Measurements from ENCODE around the gene MAOB. TPM values are rescaled to one million over a fixed set of nuclear protein-coding genes. Genes with fewer than 3 reads are reported as not detected.

Gene MAOB
- total RNA-seq, 2 donors from 2014 or later, result 15.6 to 33.5 TPM

DNA sequence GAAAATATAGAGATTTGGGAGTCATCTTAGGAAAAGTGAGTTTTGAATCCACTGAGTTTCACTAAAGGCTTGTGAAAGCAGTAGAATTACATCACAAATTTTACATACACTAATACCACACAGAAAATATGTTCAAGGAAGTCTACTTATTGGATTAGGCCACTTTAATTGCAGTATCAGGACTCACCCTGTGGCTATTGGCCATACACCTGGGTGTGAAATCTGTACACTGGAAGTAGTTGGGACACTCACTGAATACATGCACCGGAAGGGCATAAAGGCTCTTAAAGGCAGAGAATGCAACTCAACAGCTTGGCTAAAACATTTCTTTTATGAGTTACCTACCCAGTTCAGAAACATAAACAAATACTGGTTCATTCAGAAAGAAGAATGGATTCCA lies 19.8 kb downstream of the MAOB start:
- intact Hi-C loops (cut with DNase I), result no loop called here
- Histone ChIP-seq H3K4me1 (replicated peaks) (no peaks in the 10 kb centered on the region), H3K27me3 (replicated peaks; ENCODE audit: insufficient read depth) (no peaks in the 10 kb centered on the region), H3K36me3 (no peaks in the 10 kb centered on the region), H3K4me3 (no peak overlapping the region), H3K9me3 (no peaks in the 10 kb centered on the region), H3K27ac (no peak overlapping the region)
- WGBS, result 83% methylated on average over 1 of the region's 1 CpG
- TF ChIP-seq, protein P1, sequence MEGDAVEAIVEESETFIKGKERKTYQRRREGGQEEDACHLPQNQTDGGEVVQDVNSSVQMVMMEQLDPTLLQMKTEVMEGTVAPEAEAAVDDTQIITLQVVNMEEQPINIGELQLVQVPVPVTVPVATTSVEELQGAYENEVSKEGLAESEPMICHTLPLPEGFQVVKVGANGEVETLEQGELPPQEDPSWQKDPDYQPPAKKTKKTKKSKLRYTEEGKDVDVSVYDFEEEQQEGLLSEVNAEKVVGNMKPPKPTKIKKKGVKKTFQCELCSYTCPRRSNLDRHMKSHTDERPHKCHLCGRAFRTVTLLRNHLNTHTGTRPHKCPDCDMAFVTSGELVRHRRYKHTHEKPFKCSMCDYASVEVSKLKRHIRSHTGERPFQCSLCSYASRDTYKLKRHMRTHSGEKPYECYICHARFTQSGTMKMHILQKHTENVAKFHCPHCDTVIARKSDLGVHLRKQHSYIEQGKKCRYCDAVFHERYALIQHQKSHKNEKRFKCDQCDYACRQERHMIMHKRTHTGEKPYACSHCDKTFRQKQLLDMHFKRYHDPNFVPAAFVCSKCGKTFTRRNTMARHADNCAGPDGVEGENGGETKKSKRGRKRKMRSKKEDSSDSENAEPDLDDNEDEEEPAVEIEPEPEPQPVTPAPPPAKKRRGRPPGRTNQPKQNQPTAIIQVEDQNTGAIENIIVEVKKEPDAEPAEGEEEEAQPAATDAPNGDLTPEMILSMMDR (IDR thresholded peaks at IDR 0.05), result no peak
- no peak for TF ChIP-seq POLR2A (IDR thresholded peaks at IDR 0.05)
- TF ChIP-seq POLR2AphosphoS5 (IDR thresholded peaks at IDR 0.05), result no peak
- no peak for DNase-seq (ENCODE audit: low spot score)

DNA sequence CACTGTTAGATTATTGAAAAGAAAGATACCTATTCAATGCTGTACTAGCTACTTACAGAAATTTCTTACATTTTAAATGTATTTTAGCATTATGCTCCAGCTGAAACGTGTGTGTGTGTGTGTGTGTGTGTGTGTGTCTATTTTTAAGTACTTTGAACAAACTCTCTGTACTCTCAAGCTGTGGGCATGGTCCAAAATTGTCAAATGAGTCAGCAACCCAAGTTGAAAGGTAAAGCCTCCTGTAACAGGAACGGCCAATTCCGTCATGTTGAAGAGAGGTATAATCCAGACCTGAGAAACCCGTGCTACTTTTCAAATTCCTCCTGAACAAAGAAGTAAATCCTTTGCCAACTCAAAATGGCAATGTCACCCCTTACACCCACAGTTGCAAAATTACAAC lies 20.5 kb downstream of the MAOB start:
- 24% methylated on average over 4 of the region's 4 CpGs for WGBS
- H3K4me1 ChIP-seq (replicated peaks), result no peaks in the 10 kb centered on the region
- intact Hi-C loops (cut with DNase I), result no loop called here
- H3K9me3 ChIP-seq, result no peaks in the 10 kb centered on the region
- H3K4me3 ChIP-seq, result no peak overlapping the region
- peak; percentile 8 for DNase-seq (ENCODE audit: low spot score)
- H3K27me3 ChIP-seq (replicated peaks; ENCODE audit: insufficient read depth), result no peaks in the 10 kb centered on the region
- H3K36me3 ChIP-seq, result no peaks in the 10 kb centered on the region
- no peak for TF ChIP-seq POLR2A (IDR thresholded peaks at IDR 0.05)
- no peak for TF ChIP-seq POLR2AphosphoS5 (IDR thresholded peaks at IDR 0.05)
- TF ChIP-seq, protein P1 (IDR thresholded peaks at IDR 0.05), result no peak
- H3K27ac ChIP-seq, result no peak overlapping the region

DNA sequence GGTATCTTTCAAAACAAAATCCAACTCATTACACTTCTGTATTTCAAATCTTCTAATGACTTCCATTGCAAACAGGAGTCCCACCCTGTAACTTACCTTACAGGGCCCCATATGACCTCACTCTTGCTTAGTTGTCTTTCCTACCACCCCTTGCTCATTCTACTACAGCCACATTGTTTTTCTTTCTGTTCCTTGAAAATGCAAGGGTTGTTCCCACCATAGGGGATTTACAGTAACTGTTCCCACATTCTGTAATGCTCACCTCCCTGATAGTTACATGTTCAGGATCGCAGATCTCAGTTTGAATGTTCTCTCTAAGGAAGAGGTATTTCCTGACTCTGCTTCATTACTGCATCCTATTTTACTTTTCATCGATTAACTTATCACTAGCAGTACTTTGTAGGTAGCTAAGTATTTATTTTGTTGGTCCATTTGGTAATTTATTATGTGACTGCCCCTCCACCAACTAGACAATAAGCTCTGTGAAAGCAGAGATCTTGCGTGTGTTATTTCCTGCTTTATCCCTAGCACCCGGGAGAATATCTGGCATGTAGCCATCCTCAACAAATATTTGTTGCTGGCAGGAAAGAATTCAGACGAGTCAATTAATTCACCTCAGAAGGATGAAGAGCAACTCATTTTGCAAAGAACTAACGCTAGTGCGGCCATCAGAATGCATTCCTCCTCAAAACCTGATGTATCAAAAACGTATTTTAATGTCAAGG lies 21.4 kb downstream of the MAOB start:
- Histone ChIP-seq H3K4me1 (replicated peaks) (no peaks in the 10 kb centered on the region), H3K36me3 (no peaks in the 10 kb centered on the region), H3K27ac (no peak overlapping the region), H3K27me3 (replicated peaks; ENCODE audit: insufficient read depth) (no peaks in the 10 kb centered on the region), H3K9me3 (no peaks in the 10 kb centered on the region), H3K4me3 (no peak overlapping the region)
- DNase-seq (ENCODE audit: low spot score), result peak; percentile 24
- WGBS, result 20% methylated on average over 8 of the region's 8 CpGs
- intact Hi-C loops (cut with DNase I), result no loop called here
- TF ChIP-seq POLR2A (IDR thresholded peaks at IDR 0.05), result no peak
- TF ChIP-seq, protein P1 (IDR thresholded peaks at IDR 0.05), result no peak
- TF ChIP-seq POLR2AphosphoS5 (IDR thresholded peaks at IDR 0.05), result no peak

DNA sequence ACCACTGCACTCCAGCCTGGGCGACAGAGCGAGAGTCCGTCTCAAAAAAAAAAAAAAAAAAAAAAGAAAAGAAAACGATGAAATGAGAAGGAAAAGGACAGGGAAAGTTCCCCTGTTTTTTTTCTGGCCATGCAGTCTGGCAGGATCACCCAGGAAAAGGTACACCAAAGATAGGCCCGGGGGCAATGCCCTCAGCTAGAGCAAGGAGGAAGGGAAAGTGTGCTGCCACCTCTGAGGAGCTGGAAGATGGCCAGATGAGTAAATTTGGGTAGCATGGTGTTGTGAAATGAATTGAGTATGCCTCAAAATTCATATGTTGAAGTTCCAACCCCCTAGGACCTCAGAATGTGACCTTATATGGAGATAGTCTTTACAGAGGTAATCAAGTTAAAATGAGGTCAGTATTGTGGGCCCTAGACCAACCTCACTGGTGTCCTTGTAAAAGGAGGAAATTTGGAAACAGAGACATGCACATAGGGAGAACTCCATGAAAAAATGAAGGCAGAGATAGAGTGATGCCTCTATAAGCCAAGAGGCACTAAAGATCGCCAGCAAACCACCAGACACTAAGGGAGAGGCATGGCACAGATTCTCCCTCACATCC lies 28.9 kb downstream of the MAOB start:
- H3K27ac ChIP-seq, result no peak overlapping the region
- no peak for TF ChIP-seq POLR2A (IDR thresholded peaks at IDR 0.05)
- no peak for TF ChIP-seq POLR2AphosphoS5 (IDR thresholded peaks at IDR 0.05)
- TF ChIP-seq, protein P1 (IDR thresholded peaks at IDR 0.05), result no peak
- no peaks in the 10 kb centered on the region for H3K9me3 ChIP-seq
- DNase-seq (ENCODE audit: low spot score), result no peak
- no peak overlapping the region for H3K4me3 ChIP-seq
- WGBS, result 91% methylated on average over 6 of the region's 6 CpGs
- no peaks in the 10 kb centered on the region for H3K4me1 ChIP-seq (replicated peaks)
- H3K36me3 ChIP-seq, result no peaks in the 10 kb centered on the region
- no peaks in the 10 kb centered on the region for H3K27me3 ChIP-seq (replicated peaks; ENCODE audit: insufficient read depth)
- intact Hi-C loops (cut with DNase I), result no loop called here

DNA sequence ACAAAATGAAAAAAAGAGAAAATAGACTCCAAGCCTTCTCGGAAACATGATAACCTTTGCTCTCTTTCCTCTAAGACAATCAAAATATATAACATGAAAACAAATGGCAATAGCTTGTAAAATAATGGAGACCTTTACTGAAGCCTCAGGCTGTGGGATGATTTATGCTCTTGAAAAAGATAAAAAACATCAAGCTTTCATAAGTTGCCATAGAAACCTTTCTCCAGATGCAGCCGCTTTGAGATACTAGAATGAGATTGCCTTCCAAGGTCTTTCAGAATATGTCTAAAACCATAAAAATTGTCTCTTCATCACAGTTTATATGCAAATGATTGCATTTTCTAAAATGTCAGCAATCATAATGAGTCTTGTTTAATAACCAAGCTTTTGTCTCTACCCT lies 31.6 kb downstream of the MAOB start:
- Histone ChIP-seq H3K4me1 (replicated peaks) (no peaks in the 10 kb centered on the region), H3K9me3 (no peaks in the 10 kb centered on the region), H3K27ac (no peak overlapping the region), H3K4me3 (no peak overlapping the region), H3K36me3 (no peaks in the 10 kb centered on the region), H3K27me3 (replicated peaks; ENCODE audit: insufficient read depth) (no peaks in the 10 kb centered on the region)
- TF ChIP-seq, protein P1 (IDR thresholded peaks at IDR 0.05), result no peak
- TF ChIP-seq POLR2AphosphoS5 (IDR thresholded peaks at IDR 0.05), result no peak
- no peak for TF ChIP-seq POLR2A (IDR thresholded peaks at IDR 0.05)
- 86% methylated on average over 2 of the region's 2 CpGs for WGBS
- intact Hi-C loops (cut with DNase I), result no loop called here
- no peak for DNase-seq (ENCODE audit: low spot score)
